ENCODE results near the gene ACACB. TPM values are rescaled to one million over a fixed set of nuclear protein-coding genes. Genes with fewer than 3 reads are reported as not detected.

The ACACB gene
- total RNA-seq, 2 donors from 2014 or later: 3.4 to 11.1 TPM

- H3K4me1 Mint-ChIP-seq (ENCODE audit: low read depth in 2 of 2): no peaks in the 10 kb centered on the region
- no peak for DNase-seq (ENCODE audit: low spot score)
- no peak overlapping the region for H3K4me3 Mint-ChIP-seq
- ATAC-seq: no peak
- peaks cover 9% of the 10 kb centered on the region for H3K36me3 Mint-ChIP-seq
- no peak overlapping the region for H3K27ac Mint-ChIP-seq
- H3K27me3 Mint-ChIP-seq: peaks cover 0 to 2% of the 10 kb centered on the region in 2 donors
- peaks cover 11% of the 10 kb centered on the region for H3K9me3 Mint-ChIP-seq
Observed at GRCh38 chr12:109258201-109258600, 141.8 kb downstream of the ACACB start.

GRCh38 chr12:109258607-109259544 is 142.5 kb downstream of the ACACB start:
- DNase-seq (ENCODE audit: low spot score) (no peak), ATAC-seq (no peak)
- Mint-ChIP-seq H3K27me3 (no peaks in the 10 kb centered on the region), H3K9me3 (peaks cover 4% of the 10 kb centered on the region), H3K27ac (no peak overlapping the region), H3K4me3 (no peak overlapping the region), H3K36me3 (peaks cover 2% of the 10 kb centered on the region), H3K4me1 (ENCODE audit: low read depth in 2 of 2) (no peaks in the 10 kb centered on the region)

- no peak overlapping the region for H3K27ac Mint-ChIP-seq
- peaks cover 3% of the 10 kb centered on the region for H3K9me3 Mint-ChIP-seq
- ATAC-seq (no peak), DNase-seq (ENCODE audit: low spot score) (no peak)
- H3K4me3 Mint-ChIP-seq: no peak overlapping the region
- no peaks in the 10 kb centered on the region for H3K36me3 Mint-ChIP-seq
- H3K4me1 Mint-ChIP-seq (ENCODE audit: low read depth in 2 of 2): no peaks in the 10 kb centered on the region
- no peaks in the 10 kb centered on the region for H3K27me3 Mint-ChIP-seq
Observed at GRCh38 chr12:109259545-109259895, 143.1 kb downstream of the ACACB start.

GRCh38 chr12:109261087-109261486 is 144.7 kb downstream of the ACACB start:
- DNase-seq (ENCODE audit: low spot score): no peak
- H3K4me1 Mint-ChIP-seq (ENCODE audit: low read depth in 2 of 2): no peaks in the 10 kb centered on the region
- H3K36me3 Mint-ChIP-seq: no peaks in the 10 kb centered on the region
- no peak for ATAC-seq
- H3K27me3 Mint-ChIP-seq: no peaks in the 10 kb centered on the region
- no peaks in the 10 kb centered on the region for H3K9me3 Mint-ChIP-seq
- no peak overlapping the region for H3K27ac Mint-ChIP-seq
- no peak overlapping the region for H3K4me3 Mint-ChIP-seq

GRCh38 chr12:109261939-109262338 is 145.6 kb downstream of the ACACB start:
- no peaks in the 10 kb centered on the region for H3K4me1 Mint-ChIP-seq (ENCODE audit: low read depth in 2 of 2)
- no peaks in the 10 kb centered on the region for H3K27me3 Mint-ChIP-seq
- ATAC-seq: no peak
- H3K27ac Mint-ChIP-seq: no peak overlapping the region
- no peak overlapping the region for H3K4me3 Mint-ChIP-seq
- no peak for DNase-seq (ENCODE audit: low spot score)
- no peaks in the 10 kb centered on the region for H3K36me3 Mint-ChIP-seq
- no peaks in the 10 kb centered on the region for H3K9me3 Mint-ChIP-seq

GRCh38 chr12:109263439-109263838 is 147.1 kb downstream of the ACACB start:
- no peak for ATAC-seq
- no peaks in the 10 kb centered on the region for H3K27me3 Mint-ChIP-seq
- no peak for DNase-seq (ENCODE audit: low spot score)
- no peaks in the 10 kb centered on the region for H3K36me3 Mint-ChIP-seq
- H3K4me1 Mint-ChIP-seq (ENCODE audit: low read depth in 2 of 2): no peaks in the 10 kb centered on the region
- no peaks in the 10 kb centered on the region for H3K9me3 Mint-ChIP-seq
- no peak overlapping the region for H3K27ac Mint-ChIP-seq
- no peak overlapping the region for H3K4me3 Mint-ChIP-seq

GRCh38 chr12:109264095-109264942 is 147.9 kb downstream of the ACACB start:
- Mint-ChIP-seq H3K27me3 (no peaks in the 10 kb centered on the region), H3K36me3 (no peaks in the 10 kb centered on the region), H3K4me3 (no peak overlapping the region), H3K4me1 (ENCODE audit: low read depth in 2 of 2) (no peaks in the 10 kb centered on the region), H3K9me3 (no peaks in the 10 kb centered on the region), H3K27ac (no peak overlapping the region)
- no peak for DNase-seq (ENCODE audit: low spot score)
- no peak for ATAC-seq

- no peak overlapping the region for H3K27ac Mint-ChIP-seq
Observed at GRCh38 chr12:109264943-109265650, 148.7 kb downstream of the ACACB start.

GRCh38 chr12:109266106-109266879 is 149.9 kb downstream of the ACACB start:
- ATAC-seq (no peak), DNase-seq (ENCODE audit: low spot score) (no peak)
- Mint-ChIP-seq H3K4me3 (no peak overlapping the region), H3K4me1 (ENCODE audit: low read depth in 2 of 2) (no peaks in the 10 kb centered on the region), H3K36me3 (no peaks in the 10 kb centered on the region), H3K27ac (no peak overlapping the region), H3K9me3 (no peaks in the 10 kb centered on the region), H3K27me3 (no peaks in the 10 kb centered on the region)

More at GRCh38 chr12:109264943-109265650, 148.7 kb downstream of the ACACB start:
- DNase-seq (ENCODE audit: low spot score) (no peak), ATAC-seq (peak in 1 of 2 donors; percentile 15)
- H3K27me3 Mint-ChIP-seq: no peaks in the 10 kb centered on the region
- no peaks in the 10 kb centered on the region for H3K4me1 Mint-ChIP-seq (ENCODE audit: low read depth in 2 of 2)
- no peak overlapping the region for H3K4me3 Mint-ChIP-seq
- H3K9me3 Mint-ChIP-seq: no peaks in the 10 kb centered on the region
- H3K36me3 Mint-ChIP-seq: no peaks in the 10 kb centered on the region

- H3K9me3 Mint-ChIP-seq: no peaks in the 10 kb centered on the region
- no peak overlapping the region for H3K27ac Mint-ChIP-seq
- H3K4me1 Mint-ChIP-seq (ENCODE audit: low read depth in 2 of 2): no peaks in the 10 kb centered on the region
- H3K4me3 Mint-ChIP-seq: no peak overlapping the region
- H3K36me3 Mint-ChIP-seq: no peaks in the 10 kb centered on the region
- ATAC-seq (no peak), DNase-seq (ENCODE audit: low spot score) (no peak)
- no peaks in the 10 kb centered on the region for H3K27me3 Mint-ChIP-seq
Observed at GRCh38 chr12:109267361-109267760, 151.0 kb downstream of the ACACB start.

GRCh38 chr12:109268896-109269295 is 152.5 kb downstream of the ACACB start:
- H3K36me3 Mint-ChIP-seq: no peaks in the 10 kb centered on the region
- no peaks in the 10 kb centered on the region for H3K9me3 Mint-ChIP-seq
- ATAC-seq: no peak

GRCh38 chr12:109269428-109269827 is 153.0 kb downstream of the ACACB start:
- H3K4me3 Mint-ChIP-seq: no peak overlapping the region
- peaks cover 7 to 12% of the 10 kb centered on the region in 2 donors for H3K27me3 Mint-ChIP-seq
- no peaks in the 10 kb centered on the region for H3K4me1 Mint-ChIP-seq (ENCODE audit: low read depth in 2 of 2)
- no peak overlapping the region for H3K27ac Mint-ChIP-seq
- no peaks in the 10 kb centered on the region for H3K36me3 Mint-ChIP-seq
- ATAC-seq (no peak), DNase-seq (ENCODE audit: low spot score) (no peak)
- no peaks in the 10 kb centered on the region for H3K9me3 Mint-ChIP-seq

More at GRCh38 chr12:109268896-109269295, 152.5 kb downstream of the ACACB start:
- H3K27me3 Mint-ChIP-seq: peaks cover 7 to 12% of the 10 kb centered on the region in 2 donors
- no peak overlapping the region for H3K4me3 Mint-ChIP-seq
- no peak for DNase-seq (ENCODE audit: low spot score)
- no peaks in the 10 kb centered on the region for H3K4me1 Mint-ChIP-seq (ENCODE audit: low read depth in 2 of 2)
- H3K27ac Mint-ChIP-seq: no peak overlapping the region

GRCh38 chr12:109270494-109270893 is 154.1 kb downstream of the ACACB start:
- H3K27me3 Mint-ChIP-seq: peaks cover 10 to 17% of the 10 kb centered on the region in 2 donors
- H3K9me3 Mint-ChIP-seq: no peaks in the 10 kb centered on the region
- ATAC-seq: no peak
- DNase-seq (ENCODE audit: low spot score): no peak
- no peak overlapping the region for H3K27ac Mint-ChIP-seq
- H3K4me1 Mint-ChIP-seq (ENCODE audit: low read depth in 2 of 2): no peaks in the 10 kb centered on the region
- H3K36me3 Mint-ChIP-seq: no peaks in the 10 kb centered on the region
- no peak overlapping the region for H3K4me3 Mint-ChIP-seq
